NCI-H1694 (cell line): ENCODE data around the gene SUN3.
"Not testable (repeated sequence)": the region's sequence is repeated elsewhere in the genome, so short reads cannot be mapped to it uniquely, and the experiment has no call there.

Experiments used
- DNase-seq: peaks from one replicate; lab custom pipeline; 2025; lab: John Stamatoyannopoulos, UW

The SUN3 gene

GRCh38 chr7:47943676-47944474 lies 85.0 kb downstream of the SUN3 start:
- DNase-seq: no peak

- not testable (repeated sequence) for DNase-seq
Observed at GRCh38 chr7:47942651-47943050, 86.3 kb downstream of the SUN3 start.

GRCh38 chr7:47942132-47942531 lies 86.8 kb downstream of the SUN3 start:
- no peak for DNase-seq

GRCh38 chr7:47941136-47941844 lies 87.6 kb downstream of the SUN3 start:
- no peak for DNase-seq

- no peak for DNase-seq
Observed at GRCh38 chr7:47940088-47941013, 88.6 kb downstream of the SUN3 start.

- DNase-seq: no peak
Observed at GRCh38 chr7:47939425-47940036, 89.4 kb downstream of the SUN3 start.

GRCh38 chr7:47938574-47939165 lies 90.2 kb downstream of the SUN3 start:
- no peak for DNase-seq

GRCh38 chr7:47937711-47938573 lies 91.0 kb downstream of the SUN3 start:
- no peak for DNase-seq
